Osteoblast (primary cell): ENCODE data around the gene R3HDM4. TPM values are rescaled to one million over a fixed set of nuclear protein-coding genes. Genes with fewer than 3 reads are reported as not detected.

Experiments
- DNase-seq: peaks from one replicate; pipeline ENCODE4 v3.0.0; 2011; ENCODE audit warnings: low spot score, mixed read lengths; ENCODE audit not compliant: insufficient read length; ENCODE audit errors: missing footprints
- H2AFZ ChIP-seq: 2 replicates; pipeline ENCODE4 v1.6.0; 2011; ENCODE audit warnings: mild to moderate bottlenecking, low read length
- H3K27ac ChIP-seq: 2 replicates; pipeline ENCODE4 v1.5.1; 2011; ENCODE audit warnings: mild to moderate bottlenecking, low read depth, low read length, moderate library complexity
- H3K27me3 ChIP-seq: 2 replicates; pipeline ENCODE4 v1.6.0; 2012; ENCODE audit warnings: mild to moderate bottlenecking, control low read depth, inconsistent platforms, low read length, moderate library complexity; ENCODE audit not compliant: insufficient read depth
- H3K36me3 ChIP-seq: 2 replicates; pipeline ENCODE4 v1.5.1; 2011; ENCODE audit warnings: mild to moderate bottlenecking, low read length, control low read depth, moderate library complexity; ENCODE audit not compliant: insufficient read depth
- H3K4me1 ChIP-seq: 2 replicates; pipeline ENCODE4 v1.5.1; 2011; ENCODE audit warnings: mild to moderate bottlenecking, low read length, control low read depth, moderate library complexity; ENCODE audit not compliant: insufficient read depth
- H3K4me2 ChIP-seq: 2 replicates; pipeline ENCODE4 v1.6.0; 2011; ENCODE audit warnings: mild to moderate bottlenecking, low read length; ENCODE audit not compliant: insufficient read depth
- H3K4me3 ChIP-seq: fragments of 200-600 bp; sonication (generic); 3 replicates; pipeline ENCODE4 v1.5.1; 2012; ENCODE audit warnings: mild to moderate bottlenecking, low read length, inconsistent platforms; ENCODE audit not compliant: insufficient read depth
- H3K79me2 ChIP-seq: 2 replicates; pipeline ENCODE4 v1.6.0; 2012; ENCODE audit warnings: mild to moderate bottlenecking, low read length, control low read depth, inconsistent platforms; ENCODE audit not compliant: insufficient read depth
- H3K9me3 ChIP-seq: 2 replicates; pipeline ENCODE4 v1.5.1; 2011; ENCODE audit warnings: low read depth, low read length, control low read depth
- H4K20me1 ChIP-seq: 2 replicates; pipeline ENCODE4 v1.6.0; 2012; ENCODE audit warnings: mild to moderate bottlenecking, low read length, control low read depth; ENCODE audit not compliant: insufficient read depth
- total RNA-seq: library from RNA; depleted of rRNA; stranded (reverse); fragments of >200 nt; gene quantifications from 2 replicates; pipeline ENCODE4 v1.2.3, GENCODE V29; 2012
- TF ChIP-seq, protein P1 (sequence below): IDR thresholded peaks from 2 replicates; pipeline ENCODE4 v1.5.1; 2011; ENCODE audit warnings: mild to moderate bottlenecking, low read depth, low read length, moderate library complexity; ENCODE audit errors: extremely low read depth

Gene R3HDM4
- total RNA-seq, 1 donor = 31.1 TPM

DNA sequence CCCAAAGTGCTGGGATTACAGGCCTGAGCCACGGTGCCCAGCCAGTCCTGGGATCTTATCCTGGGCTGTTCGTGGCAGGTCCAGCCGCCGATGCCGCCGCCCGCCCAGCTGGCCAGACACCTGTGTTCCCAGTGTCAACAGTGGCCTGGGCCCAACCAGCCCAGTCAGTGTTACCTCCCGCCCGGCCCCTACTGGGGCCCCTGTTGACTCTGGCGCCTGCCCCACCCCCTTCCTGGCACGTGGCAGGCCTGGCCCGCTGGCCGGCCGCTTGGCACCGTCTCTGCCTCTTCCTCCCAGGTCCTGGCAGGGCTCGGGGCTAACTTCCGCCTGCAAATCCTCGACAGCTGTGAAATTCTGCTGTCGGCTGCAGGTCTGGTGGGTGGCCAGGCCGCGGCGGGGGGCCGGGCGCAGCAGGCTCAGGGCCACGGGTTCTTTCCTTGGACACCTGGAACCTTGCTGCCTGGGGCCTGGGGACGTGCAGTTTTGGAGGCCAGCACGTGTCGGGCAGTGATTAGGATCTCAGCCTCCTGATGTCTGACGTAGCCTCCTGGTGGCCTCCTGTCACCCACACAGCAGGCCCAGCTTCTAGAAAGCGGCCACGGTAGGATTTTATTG is 22.0 kb upstream of the R3HDM4 start:
- H3K4me2 ChIP-seq = no peak overlapping the region
- no peak overlapping the region for H2AFZ ChIP-seq

DNA sequence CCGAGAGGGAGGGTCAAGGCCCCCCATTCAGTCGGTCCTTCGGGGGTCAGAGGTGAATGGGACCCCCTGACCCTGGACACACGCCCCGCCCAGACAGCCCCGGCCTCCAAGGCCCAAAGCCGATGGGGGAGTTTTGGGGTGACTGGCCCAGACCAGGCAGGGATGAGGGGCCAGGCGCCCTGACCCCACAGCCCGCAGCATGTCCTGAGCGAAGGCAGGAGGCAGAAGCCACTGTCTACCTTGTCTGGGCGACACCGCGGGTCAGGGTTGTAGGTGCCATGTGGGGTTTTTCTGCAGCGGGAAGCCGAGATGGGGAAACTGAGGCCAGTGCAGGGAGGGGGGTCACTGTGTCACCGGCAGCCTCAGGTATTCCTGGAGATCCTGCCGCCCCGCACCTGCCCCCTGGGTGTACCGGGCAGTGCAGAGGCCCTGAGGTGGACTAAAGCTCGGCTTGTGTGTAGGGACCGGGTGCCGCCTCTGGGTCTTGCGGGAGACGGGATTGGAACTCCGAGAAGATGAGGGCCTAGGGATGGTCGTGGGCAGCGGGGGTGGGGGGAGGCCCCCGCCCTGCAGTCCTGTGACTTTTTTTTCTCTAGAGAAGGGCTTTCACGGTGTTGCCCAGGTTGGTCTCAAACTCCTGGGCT is 21.3 kb upstream of the R3HDM4 start:
- no peak for DNase-seq
- Histone ChIP-seq H3K79me2 (peaks cover 37% of the 10 kb centered on the region), H3K4me2 (no peak overlapping the region), H3K4me1 (peaks cover 16% of the 10 kb centered on the region), H3K27ac (no peak overlapping the region), H3K9me3 (no peaks in the 10 kb centered on the region), H2AFZ (no peak overlapping the region), H4K20me1 (peaks cover 4% of the 10 kb centered on the region), H3K4me3 (no peak overlapping the region), H3K27me3 (no peaks in the 10 kb centered on the region), H3K36me3 (peaks cover under 1% of the 10 kb centered on the region)
- TF ChIP-seq, protein P1, sequence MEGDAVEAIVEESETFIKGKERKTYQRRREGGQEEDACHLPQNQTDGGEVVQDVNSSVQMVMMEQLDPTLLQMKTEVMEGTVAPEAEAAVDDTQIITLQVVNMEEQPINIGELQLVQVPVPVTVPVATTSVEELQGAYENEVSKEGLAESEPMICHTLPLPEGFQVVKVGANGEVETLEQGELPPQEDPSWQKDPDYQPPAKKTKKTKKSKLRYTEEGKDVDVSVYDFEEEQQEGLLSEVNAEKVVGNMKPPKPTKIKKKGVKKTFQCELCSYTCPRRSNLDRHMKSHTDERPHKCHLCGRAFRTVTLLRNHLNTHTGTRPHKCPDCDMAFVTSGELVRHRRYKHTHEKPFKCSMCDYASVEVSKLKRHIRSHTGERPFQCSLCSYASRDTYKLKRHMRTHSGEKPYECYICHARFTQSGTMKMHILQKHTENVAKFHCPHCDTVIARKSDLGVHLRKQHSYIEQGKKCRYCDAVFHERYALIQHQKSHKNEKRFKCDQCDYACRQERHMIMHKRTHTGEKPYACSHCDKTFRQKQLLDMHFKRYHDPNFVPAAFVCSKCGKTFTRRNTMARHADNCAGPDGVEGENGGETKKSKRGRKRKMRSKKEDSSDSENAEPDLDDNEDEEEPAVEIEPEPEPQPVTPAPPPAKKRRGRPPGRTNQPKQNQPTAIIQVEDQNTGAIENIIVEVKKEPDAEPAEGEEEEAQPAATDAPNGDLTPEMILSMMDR = no peak

More for the DNA sequence above, 22.0 kb upstream of the R3HDM4 start:
- H3K27ac ChIP-seq = no peak overlapping the region
- peaks cover 16% of the 10 kb centered on the region for H3K4me1 ChIP-seq
- H3K27me3 ChIP-seq = no peaks in the 10 kb centered on the region
- no peak overlapping the region for H3K4me3 ChIP-seq
- H4K20me1 ChIP-seq = peaks cover 10% of the 10 kb centered on the region
- peaks cover 43% of the 10 kb centered on the region for H3K79me2 ChIP-seq
- no peaks in the 10 kb centered on the region for H3K9me3 ChIP-seq
- H3K36me3 ChIP-seq = peaks cover 2% of the 10 kb centered on the region
- TF ChIP-seq, protein P1 = no peak
- DNase-seq = no peak

DNA sequence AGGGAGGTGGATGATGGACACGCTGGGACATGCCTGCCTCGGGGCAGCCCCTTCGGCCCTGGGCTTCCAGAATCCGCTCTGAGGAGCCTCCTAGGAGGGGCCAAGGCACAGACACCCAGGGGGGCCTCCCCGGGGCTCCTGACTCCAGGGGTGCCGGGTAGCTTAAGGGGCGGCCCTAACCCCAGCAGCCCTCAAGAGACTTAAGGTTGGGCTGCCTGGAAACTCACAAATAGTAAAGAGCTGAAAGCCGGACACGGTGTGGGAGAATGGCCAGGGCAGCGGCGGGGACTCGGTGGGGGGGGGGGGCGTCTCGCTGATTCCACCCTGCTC is 20.5 kb upstream of the R3HDM4 start:
- Histone ChIP-seq H3K4me3 (no peak overlapping the region), H2AFZ (no peak overlapping the region), H3K36me3 (no peaks in the 10 kb centered on the region), H3K79me2 (peaks cover 36% of the 10 kb centered on the region), H3K27me3 (no peaks in the 10 kb centered on the region), H4K20me1 (peaks cover 3% of the 10 kb centered on the region), H3K27ac (peak overlapping the region; percentile 17), H3K4me1 (peaks cover 16% of the 10 kb centered on the region), H3K4me2 (peak overlapping the region; percentile 39), H3K9me3 (no peaks in the 10 kb centered on the region)
- DNase-seq = no peak
- TF ChIP-seq, protein P1 = no peak

DNA sequence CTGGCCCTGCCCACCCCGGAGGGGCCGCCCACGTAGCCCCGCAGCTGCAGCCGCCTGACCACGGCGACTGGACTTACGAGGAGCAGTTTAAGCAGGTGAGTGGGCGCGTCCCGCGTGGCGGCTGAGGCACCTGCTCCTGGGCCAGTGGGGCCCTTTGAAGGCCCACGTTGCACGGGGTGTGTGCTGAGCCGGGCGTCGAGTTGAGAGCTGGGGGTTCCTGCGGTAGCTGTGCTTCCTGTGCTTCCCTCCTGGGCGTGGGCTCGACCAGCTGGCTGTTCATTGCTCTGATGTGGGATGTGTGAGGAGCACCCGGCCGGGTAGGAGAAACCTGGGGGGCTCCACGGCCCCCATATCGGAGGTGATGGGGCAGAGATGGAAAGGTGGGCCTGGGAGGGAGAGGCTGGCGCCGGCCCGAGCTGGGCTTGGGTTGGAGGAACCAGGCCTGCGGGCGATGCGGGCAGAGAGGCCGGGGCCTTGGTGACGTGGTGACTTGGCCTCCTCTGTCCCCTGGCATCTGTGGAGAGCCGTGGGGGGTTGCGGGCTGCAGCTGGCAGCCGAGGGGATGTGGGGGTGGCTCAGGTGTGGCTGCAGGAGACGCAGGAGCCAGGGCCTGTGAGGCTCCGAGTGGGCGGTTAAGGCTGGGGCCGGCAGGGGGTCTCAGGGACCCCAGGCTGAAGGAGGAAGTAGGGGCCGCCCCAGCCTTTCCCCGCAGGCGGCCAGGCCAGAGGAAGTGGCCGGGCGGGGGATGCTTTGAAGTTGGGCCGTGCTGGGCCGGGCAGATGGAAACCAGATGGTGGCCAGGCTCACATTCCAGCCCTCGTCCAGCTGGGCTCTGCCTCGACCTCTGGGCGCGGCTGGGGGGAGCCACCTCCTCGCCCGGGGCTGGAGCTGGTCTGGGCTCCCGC is 19.9 kb upstream of the R3HDM4 start:
- peaks cover 3% of the 10 kb centered on the region for H4K20me1 ChIP-seq
- no peak overlapping the region for H3K4me3 ChIP-seq
- H3K4me1 ChIP-seq = peaks cover 16% of the 10 kb centered on the region
- H3K9me3 ChIP-seq = no peaks in the 10 kb centered on the region
- peak overlapping the region; percentile 39 for H3K4me2 ChIP-seq
- H3K27ac ChIP-seq = peak overlapping the region; percentile 48
- no peaks in the 10 kb centered on the region for H3K27me3 ChIP-seq
- H3K36me3 ChIP-seq = no peaks in the 10 kb centered on the region
- no peak overlapping the region for H2AFZ ChIP-seq
- peaks cover 34% of the 10 kb centered on the region for H3K79me2 ChIP-seq
- TF ChIP-seq, protein P1 = no peak
- DNase-seq = peak; percentile 100
